Stimulated activated CD4-positive, alpha-beta T cell treated with anti-CD3 and anti-CD28 coated beads, Interleukin-2, amount 100 ng/mL, for 48 hours (primary cell): ENCODE data around the gene MYO18B.

Source experiments
- DNase-seq, 2 donors: peaks; one replicate each; pipeline ENCODE4 v3.0.0-alpha.2; 2020

The MYO18B gene

DNA sequence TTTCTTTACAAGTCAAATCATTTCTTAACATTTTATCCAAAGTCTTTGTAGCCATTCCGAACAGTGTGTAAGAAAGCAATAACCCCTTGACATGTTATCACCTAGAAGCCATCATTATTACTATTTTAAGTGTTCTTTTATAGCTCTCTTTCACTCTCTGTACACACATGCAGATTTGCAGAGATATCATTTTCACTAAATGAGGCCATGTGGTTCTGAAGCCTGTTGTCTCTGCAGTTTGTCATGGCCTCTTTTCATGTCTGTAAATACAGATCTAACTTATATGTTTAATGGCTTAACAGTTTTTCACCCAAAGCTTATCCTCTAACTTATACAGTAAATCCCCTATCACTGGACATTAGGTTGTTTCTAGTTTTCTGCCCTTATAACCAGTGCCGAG is 166.8 kb downstream of the MYO18B start:
- no peak for DNase-seq

DNA sequence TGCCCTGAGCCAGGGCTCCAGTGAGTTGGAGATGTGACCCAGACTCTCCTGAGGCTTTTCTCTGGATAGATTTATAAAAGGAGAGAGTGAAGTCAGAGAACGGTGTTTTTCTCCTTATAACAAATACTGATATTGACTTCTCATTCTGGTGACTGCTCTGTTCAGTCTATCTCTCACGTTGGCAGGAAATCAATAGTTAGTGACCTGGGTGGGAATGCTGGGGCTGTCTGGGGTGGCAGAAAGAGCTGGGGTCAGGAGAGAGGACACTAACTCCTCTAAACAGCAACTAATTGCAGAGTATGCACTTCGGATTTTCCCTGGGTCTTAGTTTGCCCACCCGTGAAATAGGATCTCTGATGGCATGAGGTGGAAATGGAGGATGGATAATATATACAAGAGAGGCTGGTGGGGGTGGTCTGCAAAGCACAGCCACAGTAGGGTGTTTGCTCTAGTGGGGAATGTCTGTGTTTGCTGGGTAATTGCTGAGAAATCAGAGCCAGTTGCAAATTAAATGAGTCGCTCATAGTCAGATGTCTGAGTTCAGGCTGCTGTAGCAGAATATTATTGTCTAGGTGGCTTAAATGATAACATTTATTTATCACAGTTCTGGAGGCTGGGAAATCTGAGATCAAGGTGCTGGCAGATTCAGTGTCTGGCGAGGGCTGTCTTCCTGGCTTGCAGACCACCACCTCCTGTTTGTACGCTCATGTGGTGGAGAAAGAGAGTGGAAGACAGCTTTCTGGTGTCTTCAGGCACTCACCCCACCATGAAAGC is 167.8 kb downstream of the MYO18B start:
- no peak for DNase-seq

GRCh38 chr22:25911243-25911972 is 169.4 kb downstream of the MYO18B start:
- DNase-seq = no peak

- no peak for DNase-seq
Observed at GRCh38 chr22:25919452-25919851, 177.5 kb downstream of the MYO18B start.

- DNase-seq = no peak
Observed at GRCh38 chr22:25922141-25922540, 180.2 kb downstream of the MYO18B start.

DNA sequence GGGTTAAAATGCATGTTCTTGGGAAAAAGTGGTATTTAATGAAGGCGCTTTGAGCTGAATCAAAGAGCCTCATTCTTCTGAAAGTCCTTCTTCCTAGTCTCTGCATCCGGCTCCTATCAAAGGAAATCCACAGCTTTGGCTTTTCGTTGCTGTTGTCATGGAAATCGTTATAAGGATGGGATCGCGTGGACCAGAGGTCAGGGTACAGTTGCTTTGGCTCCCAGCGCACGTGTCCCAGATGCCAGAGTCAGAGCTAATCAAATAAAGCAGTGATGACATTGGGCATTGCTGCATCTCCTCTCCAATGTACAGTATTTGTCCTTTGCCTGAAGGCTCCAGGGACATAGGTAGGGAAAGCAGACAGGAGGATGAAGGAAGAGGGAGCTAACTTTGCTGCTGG is 181.9 kb downstream of the MYO18B start:
- no peak for DNase-seq

DNA sequence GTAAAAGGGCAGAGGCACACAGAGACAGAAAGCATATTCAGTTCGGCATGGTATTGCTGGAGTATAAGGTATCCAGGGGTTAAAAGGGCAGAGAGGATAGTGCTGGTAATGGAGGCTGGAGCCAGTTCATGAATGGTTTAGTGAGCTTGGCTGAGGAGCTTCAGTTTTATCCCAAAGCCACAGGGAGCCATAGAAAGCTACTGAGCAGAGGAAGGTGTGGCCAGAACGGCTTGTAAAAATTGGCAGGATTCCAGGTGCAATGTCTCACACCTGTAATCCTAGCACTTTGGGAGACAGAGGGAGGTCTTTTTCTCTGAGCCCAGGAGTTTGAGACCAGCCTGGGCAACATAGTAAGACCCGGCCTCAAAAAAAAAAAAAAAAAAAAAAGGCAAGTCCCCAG is 186.1 kb downstream of the MYO18B start:
- DNase-seq = no peak

DNA sequence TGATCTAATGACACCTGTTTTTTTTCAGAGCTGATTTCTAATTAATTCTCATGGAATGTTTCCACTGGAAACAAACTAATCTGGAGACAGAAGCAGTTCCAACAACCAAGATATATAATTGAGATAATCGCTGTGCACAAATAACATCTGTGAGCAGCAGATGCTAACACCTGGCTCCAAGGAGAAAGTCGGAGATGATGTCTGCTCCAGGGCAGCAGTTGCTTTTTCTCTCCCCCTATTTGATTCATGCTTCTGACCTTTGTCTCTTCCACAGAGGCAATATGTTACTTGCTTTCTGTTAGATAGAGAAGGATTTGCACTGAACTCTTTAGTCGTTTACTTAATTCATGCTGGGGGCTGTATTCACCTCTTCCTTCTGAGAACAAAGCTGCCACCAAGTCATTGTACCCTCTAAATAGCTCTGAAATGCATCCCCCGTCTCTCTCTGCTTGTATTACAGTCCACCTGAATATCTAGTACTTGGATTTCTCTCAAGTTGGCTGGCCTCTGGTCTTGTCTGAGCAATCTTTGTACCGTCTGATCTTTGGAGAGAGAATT is 187.4 kb downstream of the MYO18B start:
- no peak for DNase-seq

GRCh38 chr22:25930083-25930482 is 188.1 kb downstream of the MYO18B start:
- no peak for DNase-seq

GRCh38 chr22:25930788-25931310 is 188.9 kb downstream of the MYO18B start:
- DNase-seq = no peak

DNA sequence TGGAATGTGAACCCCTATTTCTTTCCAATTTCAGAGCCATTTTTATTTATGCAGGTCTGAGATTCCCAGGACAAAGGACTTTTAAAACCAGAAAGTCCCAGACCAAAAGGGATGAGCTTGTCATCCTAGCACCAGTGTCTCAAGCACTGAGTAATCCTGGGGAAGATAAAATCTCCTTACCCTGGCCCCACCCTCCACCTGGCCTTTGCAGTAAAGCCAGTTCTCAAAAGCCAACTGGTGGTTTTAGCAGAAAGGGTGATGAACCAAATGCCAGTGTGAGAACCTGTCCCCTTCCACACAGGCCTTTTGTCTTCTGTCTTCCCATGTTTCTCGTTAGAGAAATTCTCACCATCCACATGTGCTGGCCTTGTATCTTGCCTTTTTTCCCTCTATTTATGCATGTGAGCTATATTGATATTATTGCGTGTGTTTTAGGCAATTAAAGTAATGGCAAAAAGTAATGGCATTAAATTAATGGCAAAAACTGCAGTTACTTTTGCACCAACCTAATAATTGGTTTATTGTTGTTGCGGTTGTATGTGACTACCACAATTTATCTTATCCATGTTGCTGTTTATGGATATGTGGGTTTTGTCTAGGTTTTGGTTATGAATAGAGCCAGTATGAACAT is 191.3 kb downstream of the MYO18B start:
- no peak for DNase-seq

DNA sequence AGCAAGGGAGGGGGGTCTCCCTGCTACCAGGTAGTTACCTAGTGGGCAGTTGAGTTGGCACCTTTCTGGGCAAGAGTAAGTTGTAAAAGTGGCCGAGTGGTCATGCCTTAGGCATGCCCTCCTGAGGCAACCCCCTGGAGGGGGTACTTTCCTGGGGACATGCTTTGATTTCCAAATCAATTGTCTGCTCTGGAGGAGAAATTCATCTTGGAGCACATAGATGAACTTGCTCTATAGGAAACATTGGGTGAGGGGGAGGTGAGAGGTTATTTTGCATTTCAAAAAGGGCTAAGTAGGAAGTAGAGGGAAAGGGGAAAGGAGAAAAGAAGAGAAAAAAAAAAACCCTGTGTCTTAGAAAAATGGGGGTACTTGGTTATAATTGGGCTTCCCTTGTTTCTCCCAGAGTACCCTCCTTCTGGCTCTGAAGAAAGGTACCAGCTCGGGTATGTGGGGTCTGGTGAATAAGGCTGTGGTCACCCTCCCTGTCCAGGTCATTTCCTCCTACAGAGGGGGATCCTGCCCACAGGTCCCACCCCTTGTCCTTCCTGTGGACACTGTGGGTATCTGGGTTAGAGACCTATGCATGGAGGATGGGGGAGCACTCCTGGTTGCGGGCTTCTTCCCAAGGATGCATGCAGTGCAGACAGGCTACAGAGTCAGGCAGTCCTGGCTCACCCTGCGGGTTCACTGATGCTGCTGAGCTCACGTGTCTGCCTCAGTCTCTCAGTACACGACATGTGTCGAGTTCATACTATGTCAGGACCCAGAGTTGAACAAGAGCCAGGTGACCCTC is 193.5 kb downstream of the MYO18B start:
- no peak for DNase-seq

- no peak for DNase-seq
Observed at GRCh38 chr22:25938151-25938550, 196.2 kb downstream of the MYO18B start.

DNA sequence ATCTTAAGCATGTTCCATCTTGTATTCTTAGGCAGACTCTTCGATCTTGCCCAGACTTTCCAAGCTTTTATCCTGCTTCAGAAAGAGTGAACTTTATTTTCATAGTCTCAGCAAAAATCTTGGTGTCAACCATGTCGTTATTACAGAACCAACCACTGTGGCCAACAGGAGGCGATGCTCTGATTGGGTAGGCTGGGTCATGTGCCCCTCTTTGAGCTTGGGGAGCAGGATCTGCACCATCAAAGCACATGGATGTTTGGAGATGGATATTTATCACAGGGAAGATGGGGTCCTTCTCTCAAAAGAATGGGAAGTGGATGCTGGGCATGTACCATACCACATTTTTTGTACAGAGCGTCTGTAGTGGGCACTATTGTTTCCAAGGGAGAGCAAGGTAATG is 197.4 kb downstream of the MYO18B start:
- no peak for DNase-seq

- no peak for DNase-seq
Observed at GRCh38 chr22:25940479-25940878, 198.5 kb downstream of the MYO18B start.

DNA sequence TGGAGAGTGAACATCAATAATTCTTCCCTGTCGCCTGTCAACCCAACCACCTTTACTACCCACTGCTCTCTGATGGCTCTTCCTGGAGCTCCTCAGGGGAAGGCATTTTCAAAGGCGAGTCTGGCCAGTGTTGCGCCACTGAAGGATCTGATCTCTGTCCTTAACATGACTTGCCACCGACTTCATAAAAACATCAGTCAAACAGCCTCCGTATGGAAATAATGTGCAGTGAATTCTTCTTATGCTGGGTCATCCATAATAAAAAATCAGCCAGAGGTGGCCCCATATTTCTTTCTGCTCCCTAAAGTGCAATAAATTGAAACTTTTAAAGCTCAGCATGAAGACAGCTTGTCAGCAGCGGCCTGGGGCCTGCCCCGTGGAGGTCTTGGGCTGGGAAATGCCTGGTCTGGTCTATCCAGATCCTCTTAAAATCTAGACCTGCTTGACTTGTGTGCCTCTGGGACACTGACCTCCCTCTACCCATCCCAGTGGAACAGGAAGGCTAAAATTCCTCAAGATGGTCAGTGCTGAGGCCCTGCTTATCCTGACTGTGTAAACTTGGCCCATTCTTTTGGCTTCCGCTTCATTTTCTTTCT is 199.5 kb downstream of the MYO18B start:
- no peak for DNase-seq

DNA sequence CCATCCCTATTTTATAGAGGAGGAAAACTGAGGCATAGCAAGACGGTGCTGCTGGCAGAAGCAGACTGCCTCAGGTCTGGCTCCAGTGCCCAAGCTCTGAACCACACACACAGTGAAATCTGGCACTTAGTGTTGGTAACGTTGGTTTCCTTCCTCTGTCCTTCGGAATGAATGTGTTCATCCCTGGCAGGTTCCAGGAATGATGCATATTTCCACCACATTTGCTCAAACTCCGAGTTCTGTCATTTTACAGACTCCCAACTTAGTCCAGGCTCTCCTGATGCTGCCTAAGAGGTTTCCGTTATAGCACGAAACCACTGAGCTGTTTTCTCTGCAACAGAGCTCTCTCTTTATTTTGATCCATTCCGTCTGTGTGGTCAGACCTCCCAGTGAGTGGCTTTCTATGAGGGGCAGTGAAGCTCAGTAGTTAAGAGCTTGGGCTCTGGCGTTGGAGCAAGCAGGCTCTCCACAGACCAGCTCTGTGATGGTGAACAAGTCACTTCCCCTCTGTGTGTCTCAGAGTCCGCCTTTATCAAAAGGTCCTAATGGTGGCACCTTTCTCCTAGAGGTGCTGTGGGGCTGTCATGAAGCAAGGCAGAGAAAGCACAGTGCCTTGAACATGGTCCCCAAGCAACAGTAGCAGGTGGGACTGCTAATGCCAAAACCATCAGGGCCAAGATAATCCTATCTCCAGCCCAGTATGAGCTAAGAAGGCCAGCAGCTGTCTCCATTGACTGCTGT is 200.3 kb downstream of the MYO18B start:
- no peak for DNase-seq

- no peak for DNase-seq
Observed at GRCh38 chr22:25942856-25943411, 200.9 kb downstream of the MYO18B start.

GRCh38 chr22:25950111-25950510 is 208.1 kb downstream of the MYO18B start:
- no peak for DNase-seq

DNA sequence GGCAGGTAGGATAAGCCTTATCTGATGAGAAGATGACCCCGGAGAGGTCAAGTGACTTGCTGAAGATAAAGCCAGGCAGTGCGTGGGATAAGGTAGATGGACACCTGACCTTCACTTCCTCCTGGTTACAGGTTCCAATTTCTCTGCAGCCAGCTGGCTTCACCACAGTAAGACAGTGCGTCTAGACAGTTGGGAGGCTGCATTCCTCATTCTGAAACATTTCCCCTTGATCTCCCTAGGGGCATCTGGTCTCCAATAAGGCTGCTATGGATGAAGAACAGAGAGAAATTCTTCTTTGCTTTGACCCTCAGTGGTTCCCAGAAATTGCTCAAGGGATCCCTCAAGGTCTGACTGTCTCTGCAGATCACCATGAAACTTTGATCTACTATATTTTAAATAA is 211.3 kb downstream of the MYO18B start:
- DNase-seq = no peak

DNA sequence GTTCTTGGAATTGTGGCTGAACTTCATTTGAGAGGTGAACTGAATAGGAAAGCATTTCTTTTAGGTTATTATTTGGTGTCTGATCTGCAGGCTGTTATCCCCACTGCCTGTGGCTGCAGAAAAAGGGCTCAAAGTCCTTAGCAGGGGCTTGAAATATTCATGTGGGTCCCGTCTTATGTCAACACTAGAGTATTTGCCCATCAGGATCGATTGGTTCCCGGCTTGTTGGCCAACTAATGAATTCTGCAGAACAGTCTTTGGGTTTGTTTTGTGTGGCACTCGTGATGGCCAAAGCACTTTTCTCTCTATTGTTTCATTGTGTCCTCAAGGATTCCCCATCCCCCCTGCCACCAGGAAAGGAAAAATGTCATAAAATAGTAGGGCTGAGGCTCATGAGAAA is 211.9 kb downstream of the MYO18B start:
- no peak for DNase-seq
